ENCODE data around the gene SLAMF9. TPM values are rescaled to one million over a fixed set of nuclear protein-coding genes. Genes with fewer than 3 reads are reported as not detected.
A peak's percentile ranks its signal among the peaks of the same experiment; 100 is the strongest.

The SLAMF9 gene
- total RNA-seq, 2 donors from 2014 or later, result not detected

DNA sequence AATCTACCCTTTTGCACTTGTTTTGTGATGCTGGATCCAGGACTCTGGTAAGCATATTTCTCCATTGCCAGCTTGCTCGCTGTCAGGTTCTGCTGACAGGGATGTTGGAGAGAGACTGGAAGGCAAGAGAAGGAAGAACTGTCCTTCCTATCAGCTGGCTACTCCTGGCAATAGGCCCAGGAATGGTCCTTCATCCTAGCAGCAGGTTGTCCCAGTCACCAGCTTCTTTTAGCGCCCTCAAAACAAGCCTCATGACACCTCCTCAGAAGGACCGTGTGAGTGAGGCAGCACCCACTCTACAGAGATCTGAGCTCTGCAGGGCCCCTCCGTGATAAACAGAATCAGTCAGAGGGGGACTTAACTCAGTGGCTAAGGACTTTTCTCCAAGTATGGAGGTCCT is 33.1 kb upstream of the SLAMF9 start:
- Histone ChIP-seq H3K4me3 (no peak overlapping the region), H3K27me3 (no peaks in the 10 kb centered on the region), H3K9me3 (no peaks in the 10 kb centered on the region), H3K27ac (peak overlapping the region; percentile 26 to 68), H3K36me3 (no peaks in the 10 kb centered on the region), H3K4me1 (peaks cover 0 to 10% of the 10 kb centered on the region in 2 donors)
- TF ChIP-seq, protein P1, sequence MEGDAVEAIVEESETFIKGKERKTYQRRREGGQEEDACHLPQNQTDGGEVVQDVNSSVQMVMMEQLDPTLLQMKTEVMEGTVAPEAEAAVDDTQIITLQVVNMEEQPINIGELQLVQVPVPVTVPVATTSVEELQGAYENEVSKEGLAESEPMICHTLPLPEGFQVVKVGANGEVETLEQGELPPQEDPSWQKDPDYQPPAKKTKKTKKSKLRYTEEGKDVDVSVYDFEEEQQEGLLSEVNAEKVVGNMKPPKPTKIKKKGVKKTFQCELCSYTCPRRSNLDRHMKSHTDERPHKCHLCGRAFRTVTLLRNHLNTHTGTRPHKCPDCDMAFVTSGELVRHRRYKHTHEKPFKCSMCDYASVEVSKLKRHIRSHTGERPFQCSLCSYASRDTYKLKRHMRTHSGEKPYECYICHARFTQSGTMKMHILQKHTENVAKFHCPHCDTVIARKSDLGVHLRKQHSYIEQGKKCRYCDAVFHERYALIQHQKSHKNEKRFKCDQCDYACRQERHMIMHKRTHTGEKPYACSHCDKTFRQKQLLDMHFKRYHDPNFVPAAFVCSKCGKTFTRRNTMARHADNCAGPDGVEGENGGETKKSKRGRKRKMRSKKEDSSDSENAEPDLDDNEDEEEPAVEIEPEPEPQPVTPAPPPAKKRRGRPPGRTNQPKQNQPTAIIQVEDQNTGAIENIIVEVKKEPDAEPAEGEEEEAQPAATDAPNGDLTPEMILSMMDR (IDR thresholded peaks at IDR 0.05), result no peak
- DNase-seq (ENCODE audit: low spot score), result no peak

DNA sequence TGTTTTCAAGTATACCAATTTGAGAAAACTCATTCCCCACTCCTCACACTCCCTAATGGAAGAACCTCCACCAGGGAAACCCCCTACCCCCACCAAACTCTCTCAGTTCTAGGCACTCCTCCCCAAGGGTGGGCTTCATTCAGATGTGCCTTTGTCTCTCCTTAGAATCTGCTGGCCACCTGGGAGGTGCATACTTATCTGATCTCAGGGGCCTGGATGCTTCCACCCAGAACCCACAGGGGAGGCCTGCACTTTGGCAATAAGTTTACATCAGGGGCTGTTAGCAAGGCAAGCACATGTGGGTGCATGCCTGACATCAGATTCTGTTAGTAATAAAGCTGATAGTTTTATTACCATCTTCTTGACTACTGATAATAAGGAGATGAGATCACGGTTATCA is 32.5 kb upstream of the SLAMF9 start:
- H3K27ac ChIP-seq, result peak overlapping the region in 1 of 2 donors; percentile 68
- no peak overlapping the region for H3K4me3 ChIP-seq
- H3K27me3 ChIP-seq, result no peaks in the 10 kb centered on the region
- peaks cover 0 to 5% of the 10 kb centered on the region in 2 donors for H3K4me1 ChIP-seq
- TF ChIP-seq, protein P1 (IDR thresholded peaks at IDR 0.05), result no peak
- no peaks in the 10 kb centered on the region for H3K36me3 ChIP-seq
- H3K9me3 ChIP-seq, result no peaks in the 10 kb centered on the region
- DNase-seq (ENCODE audit: low spot score), result no peak

DNA sequence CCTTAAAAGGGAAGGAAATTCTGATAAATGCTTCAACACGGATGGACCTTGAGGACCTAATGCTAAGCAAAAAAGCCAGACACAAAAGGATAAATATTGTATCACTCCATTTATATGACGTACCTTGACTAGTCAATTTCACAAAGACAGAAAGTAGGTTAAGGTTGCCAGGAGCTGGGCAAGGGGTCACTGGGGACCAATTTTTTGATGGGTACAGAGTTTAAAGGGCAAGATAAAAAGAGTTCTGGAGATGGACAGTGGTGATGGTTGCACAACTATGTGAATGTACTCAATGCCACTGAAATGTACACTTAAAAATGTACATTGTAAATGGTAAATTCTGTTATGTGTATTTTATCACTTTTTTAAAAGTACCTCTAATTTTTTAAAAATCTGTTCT is 32.1 kb upstream of the SLAMF9 start:
- Histone ChIP-seq H3K27ac (no peak overlapping the region), H3K27me3 (no peaks in the 10 kb centered on the region), H3K4me3 (no peak overlapping the region), H3K4me1 (peaks cover 0 to under 1% of the 10 kb centered on the region in 2 donors), H3K9me3 (no peaks in the 10 kb centered on the region), H3K36me3 (no peaks in the 10 kb centered on the region)
- TF ChIP-seq, protein P1 (IDR thresholded peaks at IDR 0.05), result no peak
- no peak for DNase-seq (ENCODE audit: low spot score)

DNA sequence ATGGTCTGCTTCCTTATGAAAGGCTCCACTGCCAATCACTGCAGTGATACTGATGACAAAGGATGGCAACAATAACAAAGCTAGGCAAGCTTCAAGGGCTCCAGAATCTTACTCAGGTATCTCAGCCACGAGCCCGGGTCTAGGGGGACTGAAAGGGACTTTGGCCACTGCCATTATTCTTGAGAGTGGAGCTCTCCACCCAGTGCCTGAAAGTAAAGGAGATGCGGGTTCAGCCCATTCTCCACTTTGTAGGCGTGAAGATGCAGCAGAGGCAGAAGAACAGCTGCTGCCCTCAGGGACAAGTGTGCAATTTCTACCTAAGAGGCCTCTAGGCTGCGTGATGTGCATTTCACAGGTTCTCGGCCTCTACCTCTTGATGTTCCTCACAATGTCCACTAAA is 31.4 kb upstream of the SLAMF9 start:
- DNase-seq (ENCODE audit: low spot score), result no peak
- no peaks in the 10 kb centered on the region for H3K4me1 ChIP-seq
- no peak overlapping the region for H3K4me3 ChIP-seq

DNA sequence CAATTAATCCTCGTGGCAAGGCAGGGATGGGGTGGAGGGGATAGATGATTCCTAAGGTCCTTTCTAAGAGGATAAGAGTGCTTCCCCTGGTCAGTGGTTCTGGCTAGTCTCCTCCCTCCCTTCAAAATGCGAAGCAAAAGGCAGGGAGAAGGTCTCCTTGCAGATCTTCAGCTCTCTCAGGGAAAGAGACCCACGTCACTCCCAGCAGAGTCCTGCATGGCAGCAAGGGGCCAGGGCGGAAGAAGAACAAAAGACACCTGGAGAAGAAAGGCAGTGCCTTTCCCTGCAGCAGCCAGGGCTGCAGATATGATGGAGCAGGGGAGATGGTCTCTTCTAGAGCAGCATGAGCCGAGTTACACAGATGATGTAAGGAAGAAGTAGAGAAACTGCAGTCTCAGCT is 29.6 kb upstream of the SLAMF9 start:
- no peak for DNase-seq (ENCODE audit: low spot score)
- Histone ChIP-seq H3K4me1 (no peaks in the 10 kb centered on the region), H3K9me3 (no peaks in the 10 kb centered on the region), H3K27ac (no peak overlapping the region), H3K27me3 (no peaks in the 10 kb centered on the region), H3K36me3 (no peaks in the 10 kb centered on the region), H3K4me3 (no peak overlapping the region)
- TF ChIP-seq, protein P1 (IDR thresholded peaks at IDR 0.05), result no peak

More for the DNA sequence above, 31.4 kb upstream of the SLAMF9 start:
- H3K27me3 ChIP-seq, result no peaks in the 10 kb centered on the region
- no peaks in the 10 kb centered on the region for H3K36me3 ChIP-seq
- H3K27ac ChIP-seq, result no peak overlapping the region
- TF ChIP-seq, protein P1 (IDR thresholded peaks at IDR 0.05), result no peak
- H3K9me3 ChIP-seq, result no peaks in the 10 kb centered on the region

GRCh38 chr1:159982280-159982679 is 28.2 kb upstream of the SLAMF9 start:
- H3K4me3 ChIP-seq, result no peak overlapping the region
- no peaks in the 10 kb centered on the region for H3K27me3 ChIP-seq
- H3K36me3 ChIP-seq, result no peaks in the 10 kb centered on the region
- no peak overlapping the region for H3K27ac ChIP-seq
- TF ChIP-seq, protein P1 (IDR thresholded peaks at IDR 0.05), result no peak
- H3K9me3 ChIP-seq, result no peaks in the 10 kb centered on the region
- no peak for DNase-seq (ENCODE audit: low spot score)
- no peaks in the 10 kb centered on the region for H3K4me1 ChIP-seq
